ENCODE data around the gene TMEM69.

DNA sequence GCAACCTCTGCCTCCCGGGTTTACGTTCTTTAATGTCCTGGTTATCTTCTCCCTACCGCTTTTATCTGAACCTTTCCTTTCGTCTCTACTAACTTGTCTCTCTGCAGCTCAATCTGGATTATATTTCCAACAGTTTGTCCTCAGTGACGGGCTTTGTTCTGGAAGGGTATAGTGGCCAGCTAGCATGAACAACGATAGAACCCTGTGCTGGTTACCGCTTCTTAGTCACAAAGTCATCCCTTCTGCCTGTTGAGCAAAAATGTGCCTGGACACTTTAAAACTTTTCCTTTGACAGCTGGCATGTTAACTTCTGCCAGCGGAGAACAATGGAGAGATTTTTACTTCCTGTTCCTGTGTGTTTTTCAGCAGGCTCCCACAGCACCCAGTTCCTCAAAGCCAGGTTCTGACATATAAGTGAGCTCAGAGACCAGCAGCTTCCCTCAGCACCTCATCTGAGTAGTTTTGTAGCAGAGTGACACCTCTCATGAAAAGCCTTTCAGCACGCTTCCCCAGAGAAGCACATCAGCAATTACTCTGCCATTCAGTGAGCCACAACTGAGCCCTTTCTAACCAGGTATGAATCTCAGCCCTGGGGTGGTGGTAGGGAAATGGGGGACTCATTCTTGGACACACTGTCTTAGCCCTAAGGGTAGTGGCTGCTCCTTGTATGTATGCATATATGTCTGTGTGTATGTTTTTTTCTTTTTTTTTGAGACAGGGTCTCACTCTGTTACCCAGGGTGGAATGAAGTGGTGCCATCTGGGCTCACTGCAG lies 40.5 kb upstream of the TMEM69 start:
- TF ChIP-seq EZH2 (IDR thresholded peaks at IDR 0.05; ENCODE audit: low read depth, unreplicated experiment) (no peak), POLR2AphosphoS5 (IDR thresholded peaks at IDR 0.05; ENCODE audit: low read depth) (no peak), EZH2phosphoT487 (IDR thresholded peaks at IDR 0.05; ENCODE audit: unreplicated experiment) (no peak), CREB1 (CRISPR knock-in tag; IDR thresholded peaks at IDR 0.05; ENCODE audit: low read depth) (no peak), STAT1 (IDR thresholded peaks at IDR 0.05; ENCODE audit: unreplicated experiment) (no peak), JUNB (IDR thresholded peaks at IDR 0.05; ENCODE audit: unreplicated experiment) (no peak), NANOG (IDR thresholded peaks at IDR 0.05; ENCODE audit: borderline replicate concordance) (no peak), ZNF331 (CRISPR knock-in tag; IDR thresholded peaks at IDR 0.05; ENCODE audit: low read depth) (no peak), ZNF114 (CRISPR knock-in tag; IDR thresholded peaks at IDR 0.05) (no peak)
- TF ChIP-seq, protein P1, sequence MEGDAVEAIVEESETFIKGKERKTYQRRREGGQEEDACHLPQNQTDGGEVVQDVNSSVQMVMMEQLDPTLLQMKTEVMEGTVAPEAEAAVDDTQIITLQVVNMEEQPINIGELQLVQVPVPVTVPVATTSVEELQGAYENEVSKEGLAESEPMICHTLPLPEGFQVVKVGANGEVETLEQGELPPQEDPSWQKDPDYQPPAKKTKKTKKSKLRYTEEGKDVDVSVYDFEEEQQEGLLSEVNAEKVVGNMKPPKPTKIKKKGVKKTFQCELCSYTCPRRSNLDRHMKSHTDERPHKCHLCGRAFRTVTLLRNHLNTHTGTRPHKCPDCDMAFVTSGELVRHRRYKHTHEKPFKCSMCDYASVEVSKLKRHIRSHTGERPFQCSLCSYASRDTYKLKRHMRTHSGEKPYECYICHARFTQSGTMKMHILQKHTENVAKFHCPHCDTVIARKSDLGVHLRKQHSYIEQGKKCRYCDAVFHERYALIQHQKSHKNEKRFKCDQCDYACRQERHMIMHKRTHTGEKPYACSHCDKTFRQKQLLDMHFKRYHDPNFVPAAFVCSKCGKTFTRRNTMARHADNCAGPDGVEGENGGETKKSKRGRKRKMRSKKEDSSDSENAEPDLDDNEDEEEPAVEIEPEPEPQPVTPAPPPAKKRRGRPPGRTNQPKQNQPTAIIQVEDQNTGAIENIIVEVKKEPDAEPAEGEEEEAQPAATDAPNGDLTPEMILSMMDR (conservative IDR thresholded peaks at IDR 0.05; ENCODE audit: low read depth in 2 of 2): no peak
- TF ChIP-seq, protein P2, sequence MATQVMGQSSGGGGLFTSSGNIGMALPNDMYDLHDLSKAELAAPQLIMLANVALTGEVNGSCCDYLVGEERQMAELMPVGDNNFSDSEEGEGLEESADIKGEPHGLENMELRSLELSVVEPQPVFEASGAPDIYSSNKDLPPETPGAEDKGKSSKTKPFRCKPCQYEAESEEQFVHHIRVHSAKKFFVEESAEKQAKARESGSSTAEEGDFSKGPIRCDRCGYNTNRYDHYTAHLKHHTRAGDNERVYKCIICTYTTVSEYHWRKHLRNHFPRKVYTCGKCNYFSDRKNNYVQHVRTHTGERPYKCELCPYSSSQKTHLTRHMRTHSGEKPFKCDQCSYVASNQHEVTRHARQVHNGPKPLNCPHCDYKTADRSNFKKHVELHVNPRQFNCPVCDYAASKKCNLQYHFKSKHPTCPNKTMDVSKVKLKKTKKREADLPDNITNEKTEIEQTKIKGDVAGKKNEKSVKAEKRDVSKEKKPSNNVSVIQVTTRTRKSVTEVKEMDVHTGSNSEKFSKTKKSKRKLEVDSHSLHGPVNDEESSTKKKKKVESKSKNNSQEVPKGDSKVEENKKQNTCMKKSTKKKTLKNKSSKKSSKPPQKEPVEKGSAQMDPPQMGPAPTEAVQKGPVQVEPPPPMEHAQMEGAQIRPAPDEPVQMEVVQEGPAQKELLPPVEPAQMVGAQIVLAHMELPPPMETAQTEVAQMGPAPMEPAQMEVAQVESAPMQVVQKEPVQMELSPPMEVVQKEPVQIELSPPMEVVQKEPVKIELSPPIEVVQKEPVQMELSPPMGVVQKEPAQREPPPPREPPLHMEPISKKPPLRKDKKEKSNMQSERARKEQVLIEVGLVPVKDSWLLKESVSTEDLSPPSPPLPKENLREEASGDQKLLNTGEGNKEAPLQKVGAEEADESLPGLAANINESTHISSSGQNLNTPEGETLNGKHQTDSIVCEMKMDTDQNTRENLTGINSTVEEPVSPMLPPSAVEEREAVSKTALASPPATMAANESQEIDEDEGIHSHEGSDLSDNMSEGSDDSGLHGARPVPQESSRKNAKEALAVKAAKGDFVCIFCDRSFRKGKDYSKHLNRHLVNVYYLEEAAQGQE (IDR thresholded peaks at IDR 0.05; ENCODE audit: unreplicated experiment): no peak
- TF ChIP-seq, protein P3, sequence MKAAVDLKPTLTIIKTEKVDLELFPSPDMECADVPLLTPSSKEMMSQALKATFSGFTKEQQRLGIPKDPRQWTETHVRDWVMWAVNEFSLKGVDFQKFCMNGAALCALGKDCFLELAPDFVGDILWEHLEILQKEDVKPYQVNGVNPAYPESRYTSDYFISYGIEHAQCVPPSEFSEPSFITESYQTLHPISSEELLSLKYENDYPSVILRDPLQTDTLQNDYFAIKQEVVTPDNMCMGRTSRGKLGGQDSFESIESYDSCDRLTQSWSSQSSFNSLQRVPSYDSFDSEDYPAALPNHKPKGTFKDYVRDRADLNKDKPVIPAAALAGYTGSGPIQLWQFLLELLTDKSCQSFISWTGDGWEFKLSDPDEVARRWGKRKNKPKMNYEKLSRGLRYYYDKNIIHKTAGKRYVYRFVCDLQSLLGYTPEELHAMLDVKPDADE (IDR thresholded peaks at IDR 0.05): no peak
- TF ChIP-seq, protein P4, sequence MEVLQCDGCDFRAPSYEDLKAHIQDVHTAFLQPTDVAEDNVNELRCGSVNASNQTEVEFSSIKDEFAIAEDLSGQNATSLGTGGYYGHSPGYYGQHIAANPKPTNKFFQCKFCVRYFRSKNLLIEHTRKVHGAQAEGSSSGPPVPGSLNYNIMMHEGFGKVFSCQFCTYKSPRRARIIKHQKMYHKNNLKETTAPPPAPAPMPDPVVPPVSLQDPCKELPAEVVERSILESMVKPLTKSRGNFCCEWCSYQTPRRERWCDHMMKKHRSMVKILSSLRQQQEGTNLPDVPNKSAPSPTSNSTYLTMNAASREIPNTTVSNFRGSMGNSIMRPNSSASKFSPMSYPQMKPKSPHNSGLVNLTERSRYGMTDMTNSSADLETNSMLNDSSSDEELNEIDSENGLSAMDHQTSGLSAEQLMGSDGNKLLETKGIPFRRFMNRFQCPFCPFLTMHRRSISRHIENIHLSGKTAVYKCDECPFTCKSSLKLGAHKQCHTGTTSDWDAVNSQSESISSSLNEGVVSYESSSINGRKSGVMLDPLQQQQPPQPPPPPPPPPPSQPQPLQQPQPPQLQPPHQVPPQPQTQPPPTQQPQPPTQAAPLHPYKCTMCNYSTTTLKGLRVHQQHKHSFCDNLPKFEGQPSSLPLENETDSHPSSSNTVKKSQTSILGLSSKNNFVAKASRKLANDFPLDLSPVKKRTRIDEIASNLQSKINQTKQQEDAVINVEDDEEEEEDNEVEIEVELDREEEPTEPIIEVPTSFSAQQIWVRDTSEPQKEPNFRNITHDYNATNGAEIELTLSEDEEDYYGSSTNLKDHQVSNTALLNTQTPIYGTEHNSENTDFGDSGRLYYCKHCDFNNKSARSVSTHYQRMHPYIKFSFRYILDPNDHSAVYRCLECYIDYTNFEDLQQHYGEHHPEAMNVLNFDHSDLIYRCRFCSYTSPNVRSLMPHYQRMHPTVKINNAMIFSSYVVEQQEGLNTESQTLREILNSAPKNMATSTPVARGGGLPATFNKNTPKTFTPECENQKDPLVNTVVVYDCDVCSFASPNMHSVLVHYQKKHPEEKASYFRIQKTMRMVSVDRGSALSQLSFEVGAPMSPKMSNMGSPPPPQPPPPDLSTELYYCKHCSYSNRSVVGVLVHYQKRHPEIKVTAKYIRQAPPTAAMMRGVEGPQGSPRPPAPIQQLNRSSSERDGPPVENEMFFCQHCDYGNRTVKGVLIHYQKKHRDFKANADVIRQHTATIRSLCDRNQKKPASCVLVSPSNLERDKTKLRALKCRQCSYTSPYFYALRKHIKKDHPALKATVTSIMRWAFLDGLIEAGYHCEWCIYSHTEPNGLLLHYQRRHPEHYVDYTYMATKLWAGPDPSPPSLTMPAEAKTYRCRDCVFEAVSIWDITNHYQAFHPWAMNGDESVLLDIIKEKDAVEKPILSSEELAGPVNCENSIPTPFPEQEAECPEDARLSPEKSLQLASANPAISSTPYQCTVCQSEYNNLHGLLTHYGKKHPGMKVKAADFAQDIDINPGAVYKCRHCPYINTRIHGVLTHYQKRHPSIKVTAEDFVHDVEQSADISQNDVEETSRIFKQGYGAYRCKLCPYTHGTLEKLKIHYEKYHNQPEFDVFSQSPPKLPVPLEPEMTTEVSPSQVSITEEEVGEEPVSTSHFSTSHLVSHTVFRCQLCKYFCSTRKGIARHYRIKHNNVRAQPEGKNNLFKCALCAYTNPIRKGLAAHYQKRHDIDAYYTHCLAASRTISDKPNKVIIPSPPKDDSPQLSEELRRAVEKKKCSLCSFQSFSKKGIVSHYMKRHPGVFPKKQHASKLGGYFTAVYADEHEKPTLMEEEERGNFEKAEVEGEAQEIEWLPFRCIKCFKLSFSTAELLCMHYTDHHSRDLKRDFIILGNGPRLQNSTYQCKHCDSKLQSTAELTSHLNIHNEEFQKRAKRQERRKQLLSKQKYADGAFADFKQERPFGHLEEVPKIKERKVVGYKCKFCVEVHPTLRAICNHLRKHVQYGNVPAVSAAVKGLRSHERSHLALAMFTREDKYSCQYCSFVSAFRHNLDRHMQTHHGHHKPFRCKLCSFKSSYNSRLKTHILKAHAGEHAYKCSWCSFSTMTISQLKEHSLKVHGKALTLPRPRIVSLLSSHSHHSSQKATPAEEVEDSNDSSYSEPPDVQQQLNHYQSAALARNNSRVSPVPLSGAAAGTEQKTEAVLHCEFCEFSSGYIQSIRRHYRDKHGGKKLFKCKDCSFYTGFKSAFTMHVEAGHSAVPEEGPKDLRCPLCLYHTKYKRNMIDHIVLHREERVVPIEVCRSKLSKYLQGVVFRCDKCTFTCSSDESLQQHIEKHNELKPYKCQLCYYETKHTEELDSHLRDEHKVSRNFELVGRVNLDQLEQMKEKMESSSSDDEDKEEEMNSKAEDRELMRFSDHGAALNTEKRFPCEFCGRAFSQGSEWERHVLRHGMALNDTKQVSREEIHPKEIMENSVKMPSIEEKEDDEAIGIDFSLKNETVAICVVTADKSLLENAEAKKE (CRISPR knock-in tag; IDR thresholded peaks at IDR 0.05): no peak
